GM21528 (cell line): ENCODE results near the gene TMEM79.

Experiments used
- ATAC-seq: cut with Tn5 transposase; IDR thresholded peaks from one replicate; pipeline ENCODE4 v1.9.1; 2021; ENCODE audit warnings: mild to moderate bottlenecking, moderate library complexity; ENCODE audit not compliant: unreplicated experiment, low FRiP score

The TMEM79 gene

GRCh38 chr1:156284112-156284511 lies at the start of gene TMEM79:
Gene TMEM79 (plus strand): TSS chr1:156284325. CDS start chr1:156285227, 902 bp downstream.
- no peak for ATAC-seq

- ATAC-seq: no peak
Measured at GRCh38 chr1:156236164-156236563, 48.0 kb upstream of the TMEM79 start.

- no peak for ATAC-seq
Measured at GRCh38 chr1:156238248-156238647, 45.9 kb upstream of the TMEM79 start.

GRCh38 chr1:156241311-156241811 lies 42.8 kb upstream of the TMEM79 start:
- no peak for ATAC-seq

GRCh38 chr1:156241926-156242325 lies 42.2 kb upstream of the TMEM79 start, which contains the start of gene BGLAP:
Gene BGLAP (plus strand): TSS chr1:156242184. CDS start chr1:156242232, 48 bp downstream.
- no peak for ATAC-seq

- ATAC-seq: no peak
Measured at GRCh38 chr1:156242738-156243137, 41.4 kb upstream of the TMEM79 start.

- no peak for ATAC-seq
Measured at GRCh38 chr1:156244126-156244525, 40.0 kb upstream of the TMEM79 start.

GRCh38 chr1:156244712-156245111 lies 39.4 kb upstream of the TMEM79 start:
- no peak for ATAC-seq

- ATAC-seq: no peak
Measured at GRCh38 chr1:156245451-156246232, 38.5 kb upstream of the TMEM79 start.

- no peak for ATAC-seq
Measured at GRCh38 chr1:156246241-156246780, 37.8 kb upstream of the TMEM79 start.

- ATAC-seq: no peak
Measured at GRCh38 chr1:156246781-156247459, 37.2 kb upstream of the TMEM79 start.

- ATAC-seq: no peak
Measured at GRCh38 chr1:156247460-156248322, 36.4 kb upstream of the TMEM79 start, which contains the start of gene PAQR6. Gene PAQR6 (minus strand): TSS chr1:156248056. CDS start chr1:156246731, 1,325 bp downstream.

GRCh38 chr1:156248323-156248683 lies 35.8 kb upstream of the TMEM79 start:
- no peak for ATAC-seq

GRCh38 chr1:156249593-156249992 lies 34.5 kb upstream of the TMEM79 start:
- no peak for ATAC-seq

GRCh38 chr1:156251527-156251926 lies 32.6 kb upstream of the TMEM79 start:
- no peak for ATAC-seq

- ATAC-seq: no peak
Measured at GRCh38 chr1:156253634-156254033, 30.5 kb upstream of the TMEM79 start.

- ATAC-seq: no peak
Measured at GRCh38 chr1:156257711-156258110, 26.4 kb upstream of the TMEM79 start.

GRCh38 chr1:156258859-156259258 lies 25.3 kb upstream of the TMEM79 start:
- no peak for ATAC-seq

- no peak for ATAC-seq
Measured at GRCh38 chr1:156259805-156260204, 24.3 kb upstream of the TMEM79 start.

GRCh38 chr1:156260896-156261295 lies 23.2 kb upstream of the TMEM79 start:
- no peak for ATAC-seq
